GM06990 (cell line): Measurements from ENCODE around the gene CNOT2.

Experiments
- DNase-seq: peaks from one replicate; pipeline ENCODE4 v3.0.0-alpha.2; 2011; ENCODE audit not compliant: insufficient read length; ENCODE audit errors: extremely low read depth
- H3K27me3 ChIP-seq: replicated peaks from 2 replicates; pipeline ENCODE4 v1.6.0; 2011; ENCODE audit warnings: low read length; ENCODE audit not compliant: control insufficient read depth, insufficient read depth
- H3K36me3 ChIP-seq: 2 replicates; pipeline ENCODE4 v1.5.1; 2011; ENCODE audit warnings: low read length; ENCODE audit not compliant: control insufficient read depth, insufficient read depth
- H3K4me3 ChIP-seq: replicated peaks from 2 replicates; pipeline ENCODE4 v1.5.1; 2011; ENCODE audit warnings: low read depth, mild to moderate bottlenecking, control low read depth, low read length
- CTCF ChIP-seq: IDR thresholded peaks from 2 replicates; pipeline ENCODE4 v1.5.1; 2011; ENCODE audit warnings: low read length, control low read depth, mild to moderate bottlenecking, inconsistent platforms; ENCODE audit not compliant: insufficient read depth, poor library complexity, severe bottlenecking

Gene CNOT2

DNA sequence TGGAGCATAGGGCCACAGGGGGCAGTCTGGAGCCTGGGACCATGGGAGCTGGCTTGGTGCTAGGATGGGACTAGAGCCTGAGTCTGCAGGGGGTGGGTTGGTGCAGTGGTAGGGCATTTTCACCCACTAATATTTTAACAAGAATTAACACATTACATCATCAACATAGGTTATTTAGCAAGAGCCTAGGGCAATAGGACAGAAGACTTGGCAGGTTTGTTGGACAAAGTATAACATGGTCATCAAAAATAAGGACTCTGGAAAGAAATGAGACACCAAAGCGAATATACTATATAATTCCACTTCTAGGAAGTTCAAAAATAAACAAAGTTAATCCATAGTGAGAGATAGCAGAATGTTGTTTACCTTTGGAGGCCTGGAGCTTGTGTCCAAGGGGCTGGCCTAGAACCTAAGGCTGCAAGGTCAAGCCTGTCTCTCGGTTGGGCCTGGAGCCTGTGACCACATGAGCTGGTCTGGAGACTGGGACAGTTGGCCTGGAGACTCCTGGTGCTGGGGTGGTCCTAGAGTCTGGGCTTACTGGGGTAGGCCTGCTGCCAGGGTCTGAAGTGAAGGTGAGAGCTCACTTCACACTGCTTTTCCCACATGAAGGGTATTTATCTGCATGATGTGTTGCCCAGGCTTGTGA is 28.1 kb upstream of the CNOT2 start:
- Histone ChIP-seq H3K36me3 (no peaks in the 10 kb centered on the region), H3K27me3 (no peaks in the 10 kb centered on the region), H3K4me3 (no peak overlapping the region)
- DNase-seq: no peak
- no peak for TF ChIP-seq CTCF

- Histone ChIP-seq H3K36me3 (no peaks in the 10 kb centered on the region), H3K27me3 (no peaks in the 10 kb centered on the region), H3K4me3 (no peak overlapping the region)
- no peak for DNase-seq
- no peak for TF ChIP-seq CTCF
Measured at GRCh38 chr12:70217416-70217815, 25.8 kb upstream of the CNOT2 start.

DNA sequence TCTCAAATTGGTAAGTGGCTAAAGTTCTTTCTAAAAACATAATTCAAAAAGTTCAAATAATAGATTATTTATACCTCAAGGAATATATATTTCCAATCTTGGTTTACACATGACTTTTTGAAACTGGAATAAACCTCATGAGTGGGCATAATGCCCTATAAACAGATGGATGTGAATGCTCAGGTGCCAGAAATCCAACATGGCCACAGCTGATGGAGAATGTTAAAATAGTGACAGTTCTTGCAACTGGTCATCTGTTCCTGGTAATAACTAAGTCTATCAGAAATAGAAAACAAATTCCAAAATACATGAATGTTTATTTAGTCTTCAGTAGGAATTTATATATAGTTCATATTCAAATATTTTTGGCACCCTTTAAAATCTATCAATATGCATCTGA is 21.6 kb upstream of the CNOT2 start:
- Histone ChIP-seq H3K4me3 (no peak overlapping the region), H3K27me3 (no peaks in the 10 kb centered on the region)
- no peak for TF ChIP-seq CTCF

DNA sequence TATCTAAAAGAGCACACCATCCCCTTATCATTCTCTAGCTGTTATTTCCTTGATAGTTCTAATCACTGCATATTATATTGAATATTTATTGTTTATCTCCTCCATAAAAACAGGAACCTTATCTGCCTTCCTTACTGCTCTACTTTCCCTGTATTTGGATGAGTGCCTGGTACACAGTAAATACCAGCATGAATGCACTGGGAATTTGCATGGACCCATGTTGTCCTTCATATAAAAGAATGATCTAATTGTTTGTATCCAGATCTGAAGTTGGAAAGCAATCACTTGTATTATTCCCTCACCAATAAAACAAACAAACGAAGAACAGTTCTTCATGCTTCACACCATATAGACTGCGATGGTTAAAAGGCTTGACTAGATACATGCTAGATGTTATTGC is 15.3 kb upstream of the CNOT2 start:
- H3K36me3 ChIP-seq: no peaks in the 10 kb centered on the region
- no peaks in the 10 kb centered on the region for H3K27me3 ChIP-seq
- no peak overlapping the region for H3K4me3 ChIP-seq
- no peak for TF ChIP-seq CTCF
- DNase-seq: no peak

More for the DNA sequence above, 21.6 kb upstream of the CNOT2 start:
- H3K36me3 ChIP-seq: no peaks in the 10 kb centered on the region
- DNase-seq: no peak

DNA sequence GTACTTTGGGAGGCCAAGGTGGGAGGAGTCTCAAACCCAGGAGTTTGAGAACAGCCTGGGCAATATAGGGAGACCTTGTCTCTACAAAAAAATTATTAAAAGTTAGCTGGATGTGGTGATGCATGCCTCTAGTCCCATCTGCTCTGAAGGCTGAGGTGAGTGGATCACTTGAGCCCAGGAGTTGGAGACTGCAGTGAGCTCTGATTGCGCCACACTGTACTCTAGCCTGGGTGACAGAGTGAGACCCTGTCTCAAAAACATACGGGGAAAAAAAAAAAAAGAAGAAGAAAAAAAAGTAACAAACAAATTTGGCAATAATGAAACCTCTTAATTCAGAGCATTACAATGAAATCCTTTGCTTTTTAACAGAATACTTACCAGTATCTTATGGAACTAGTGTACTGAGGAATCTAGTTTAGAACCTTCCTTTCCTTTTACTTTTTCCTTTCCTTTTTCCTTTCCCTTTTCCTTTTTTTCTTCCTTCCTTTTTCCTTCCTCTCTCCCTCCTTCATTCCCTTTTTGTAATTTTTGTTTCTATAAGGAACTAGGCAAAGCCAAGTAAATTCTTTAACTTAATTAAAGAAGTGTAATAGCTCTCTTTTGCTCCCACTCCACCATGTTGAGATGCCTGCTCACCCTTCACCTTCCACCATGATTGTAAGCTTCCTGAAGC is 12.2 kb upstream of the CNOT2 start:
- no peak for DNase-seq
- no peaks in the 10 kb centered on the region for H3K27me3 ChIP-seq
- H3K36me3 ChIP-seq: no peaks in the 10 kb centered on the region
- H3K4me3 ChIP-seq: no peak overlapping the region
- TF ChIP-seq CTCF: no peak
